Uterus (tissue), 4 donors: ENCODE measurements around the gene TIMM50. TPM values are rescaled to one million over a fixed set of nuclear protein-coding genes. Genes with fewer than 3 reads are reported as not detected.

ENCODE experiments used
- DNase-seq, 2 donors: peaks; one replicate each; pipeline ENCODE4 v3.0.0-alpha.2; 2019 to 2020
- H3K27ac ChIP-seq, 2 donors: fragments of 200-600 bp; sonication (generic); 1 replicate in 1 of 2; 2 replicates in 1 of 2; pipeline ENCODE4 v1.5.1; 2016 to 2018
- H3K27me3 ChIP-seq, 2 donors: fragments of 200-600 bp; sonication (generic); one replicate each; pipeline ENCODE4 v1.5.1; 2018 to 2019; ENCODE audit warnings: control low read depth in 1 of 2
- H3K36me3 ChIP-seq, 2 donors: fragments of 200-600 bp; sonication (generic); one replicate each; pipeline ENCODE4 v1.5.1; 2019; ENCODE audit warnings: control low read depth in 1 of 2
- H3K4me1 ChIP-seq, 2 donors: fragments of 200-600 bp; sonication (generic); one replicate each; pipeline ENCODE4 v1.5.1; 2018 to 2019; ENCODE audit warnings: control low read depth in 1 of 2
- H3K4me3 ChIP-seq, 2 donors: fragments of 200-600 bp; sonication (generic); 1 replicate in 1 of 2; 2 replicates in 1 of 2; pipeline ENCODE4 v1.5.1; 2018 to 2019; ENCODE audit warnings: mild to moderate bottlenecking in 1 of 2
- H3K9me3 ChIP-seq, 2 donors: fragments of 200-600 bp; sonication (generic); one replicate each; pipeline ENCODE4 v1.5.1; 2019; ENCODE audit warnings: control low read depth in 1 of 2
- CTCF ChIP-seq, 4 experiments: fragments of 200-600 bp in 2 of 4; fragments of 450-650 bp in 2 of 4; sonication (generic) in 2 of 4; IDR thresholded peaks; one replicate each; pipeline ENCODE4 v1.5.1; 2016 to 2019; ENCODE audit warnings: antibody characterized with exemption in 4 of 4, mild to moderate bottlenecking in 2 of 4, moderate library complexity in 1 of 4
- POLR2A ChIP-seq, 2 donors: fragments of 450-650 bp; IDR thresholded peaks; one replicate each; pipeline ENCODE4 v1.6.1; 2016; ENCODE audit warnings: antibody characterized with exemption in 2 of 2, mild to moderate bottlenecking in 1 of 2, moderate library complexity in 1 of 2
- intact Hi-C: fragments of 100-400 bp; cut with DNase I; formaldehyde crosslinking; loops from one replicate; pipeline ENCODE4 v1.15.1; 2023; ENCODE audit warnings: low total_unique reads
- total RNA-seq, 4 donors: library from RNA; depleted of rRNA in 3 of 4; stranded (reverse); fragments of >200 nt in 3 of 4; gene quantifications; one replicate each; pipeline versions ENCODE4 v1.1.0 to v1.2.4, GENCODE V29; 2014 to 2023
- donor health status: DM: yes; HTN: yes; CAD: no.

Gene TIMM50
- total RNA-seq, 4 donors from 2014 or later, result 21.0 to 48.6 (median 28.5) TPM

GRCh38 chr19:39435499-39436349, 44.9 kb upstream of the TIMM50 start, which contains the start of gene RPS16:
Gene RPS16, minus strand, starts transcription at chr19:39435949. Its CDS starts 54 bp downstream, at chr19:39435895.
- TF ChIP-seq POLR2A (IDR thresholded peaks at IDR 0.05) (peak; percentile 86 to 97), CTCF (IDR thresholded peaks at IDR 0.05) (peak in 3 of 4 experiments; percentile 12 to 27 (median 25))
- Histone ChIP-seq H3K27ac (peak within 1 kb of the TSS; percentile 86 to 88), H3K36me3 (no peaks in the 10 kb centered on the region), H3K4me3 (peak within 1 kb of the TSS; percentile 91 to 93), H3K27me3 (no peaks in the 10 kb centered on the region), H3K9me3 (no peaks in the 10 kb centered on the region), H3K4me1 (peaks cover 0 to 17% of the 10 kb centered on the region in 2 donors)
- intact Hi-C loops, result no loop called here
- DNase-seq, result peak; percentile 99

DNA sequence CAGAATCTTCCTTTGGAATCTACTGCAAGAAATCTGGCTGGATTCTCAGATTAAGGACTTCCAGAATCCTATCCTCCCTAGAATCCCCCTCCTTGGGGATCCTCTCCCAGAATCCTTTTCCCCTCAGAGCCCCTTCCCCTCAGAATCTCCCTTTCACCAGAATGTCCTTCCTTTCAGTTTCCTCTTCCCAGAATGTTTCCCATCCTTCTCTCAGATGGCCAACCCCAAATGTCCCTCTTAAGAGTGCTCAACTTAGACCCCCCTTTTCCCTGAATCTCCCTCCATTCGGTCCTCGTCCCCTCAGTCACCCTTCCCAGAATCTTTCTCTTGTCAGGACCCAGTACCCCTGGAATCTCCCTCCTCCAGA, 44.3 kb upstream of the TIMM50 start:
- Histone ChIP-seq H3K36me3 (no peaks in the 10 kb centered on the region), H3K9me3 (no peaks in the 10 kb centered on the region), H3K27me3 (no peaks in the 10 kb centered on the region), H3K4me3 (peak overlapping the region; percentile 91 to 93), H3K4me1 (peaks cover 0 to 17% of the 10 kb centered on the region in 2 donors), H3K27ac (peak overlapping the region; percentile 83 to 88)
- DNase-seq, result no peak
- intact Hi-C loops, result no loop called here
- TF ChIP-seq POLR2A (IDR thresholded peaks at IDR 0.05), result no peak
- no peak for TF ChIP-seq CTCF (IDR thresholded peaks at IDR 0.05)

DNA sequence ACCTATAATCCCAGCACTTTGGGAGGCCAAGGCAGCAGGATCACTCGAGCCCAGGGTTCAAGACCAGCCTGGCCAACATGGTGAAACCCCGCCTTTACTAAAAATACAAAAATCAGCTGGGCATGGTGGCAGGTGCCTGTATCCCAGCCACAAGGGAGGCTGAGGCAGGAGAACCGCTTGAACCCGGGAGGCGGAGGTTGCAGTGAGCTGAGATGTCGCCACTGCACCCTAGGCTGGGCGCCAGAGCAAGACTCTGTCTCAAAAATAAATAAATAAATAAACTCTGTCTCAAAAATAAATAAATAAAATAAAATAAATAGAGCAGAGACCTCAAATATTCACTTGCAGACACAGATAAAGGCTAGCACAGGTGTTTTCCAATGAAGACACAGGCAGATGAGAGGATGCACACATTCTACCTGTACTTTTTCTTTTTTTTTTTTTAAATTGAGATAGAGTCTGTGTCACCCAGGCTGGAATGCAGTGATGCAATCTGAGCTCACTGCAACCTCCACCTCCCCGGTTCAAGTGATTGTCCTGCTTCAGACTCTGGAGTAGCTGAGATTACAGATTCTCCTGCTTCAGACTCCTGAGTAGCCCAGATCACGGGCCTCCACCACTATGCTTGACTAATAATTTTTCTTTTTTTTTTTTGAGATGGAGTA, 42.2 kb upstream of the TIMM50 start:
- no peak overlapping the region for H3K27ac ChIP-seq
- H3K9me3 ChIP-seq, result no peaks in the 10 kb centered on the region
- H3K36me3 ChIP-seq, result no peaks in the 10 kb centered on the region
- DNase-seq, result no peak
- H3K4me1 ChIP-seq, result peaks cover 0 to 17% of the 10 kb centered on the region in 2 donors
- intact Hi-C loops, result no loop called here
- no peak overlapping the region for H3K4me3 ChIP-seq
- H3K27me3 ChIP-seq, result no peaks in the 10 kb centered on the region
- no peak for TF ChIP-seq POLR2A (IDR thresholded peaks at IDR 0.05)
- TF ChIP-seq CTCF (IDR thresholded peaks at IDR 0.05), result no peak

DNA sequence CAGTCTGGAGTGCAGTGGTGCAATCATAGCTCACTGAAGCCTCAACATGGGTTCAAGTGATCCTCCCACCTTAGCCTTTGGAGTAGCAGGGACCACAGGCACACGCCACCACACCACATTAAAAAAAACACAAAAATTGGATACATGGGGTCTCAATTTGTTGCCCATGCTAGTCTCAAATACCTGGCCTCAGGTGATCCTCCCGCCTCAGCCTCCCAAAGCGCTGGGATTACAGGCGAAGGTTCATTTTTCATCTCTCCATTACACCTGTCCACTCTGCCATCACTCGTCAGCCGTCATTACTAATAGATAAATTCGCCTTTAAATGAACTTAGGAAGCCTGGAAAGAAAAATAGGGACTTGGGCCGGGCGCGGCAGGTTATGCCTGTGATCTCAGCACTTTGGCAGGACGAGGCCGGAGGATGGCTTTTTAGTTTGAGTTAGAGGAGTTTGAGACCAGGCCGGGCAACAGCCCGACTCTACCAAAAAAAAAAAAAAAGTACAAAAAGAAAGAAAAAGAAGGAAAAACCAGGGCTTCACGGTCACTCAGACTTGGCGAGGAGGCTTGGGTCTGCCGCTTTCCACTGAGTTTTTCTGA, 35.9 kb upstream of the TIMM50 start:
- no peak for DNase-seq
- H3K27ac ChIP-seq, result peak overlapping the region; percentile 94 to 97
- H3K4me1 ChIP-seq, result peaks cover 0 to 8% of the 10 kb centered on the region in 2 donors
- intact Hi-C loops, result no loop called here
- no peaks in the 10 kb centered on the region for H3K36me3 ChIP-seq
- peak overlapping the region; percentile 70 to 96 for H3K4me3 ChIP-seq
- H3K27me3 ChIP-seq, result no peaks in the 10 kb centered on the region
- no peak for TF ChIP-seq CTCF (IDR thresholded peaks at IDR 0.05)
- TF ChIP-seq POLR2A (IDR thresholded peaks at IDR 0.05), result no peak
- H3K9me3 ChIP-seq, result no peaks in the 10 kb centered on the region
